GM12874 (cell line): ENCODE data around the gene NOSIP.

Experiments used
- TF ChIP-seq, protein P1 (sequence below): IDR thresholded peaks from 2 replicates; pipeline ENCODE4 v1.5.1; 2011; ENCODE audit warnings: low read depth, mild to moderate bottlenecking, control low read depth, low read length, moderate library complexity; ENCODE audit not compliant: insufficient read depth

NOSIP gene

DNA sequence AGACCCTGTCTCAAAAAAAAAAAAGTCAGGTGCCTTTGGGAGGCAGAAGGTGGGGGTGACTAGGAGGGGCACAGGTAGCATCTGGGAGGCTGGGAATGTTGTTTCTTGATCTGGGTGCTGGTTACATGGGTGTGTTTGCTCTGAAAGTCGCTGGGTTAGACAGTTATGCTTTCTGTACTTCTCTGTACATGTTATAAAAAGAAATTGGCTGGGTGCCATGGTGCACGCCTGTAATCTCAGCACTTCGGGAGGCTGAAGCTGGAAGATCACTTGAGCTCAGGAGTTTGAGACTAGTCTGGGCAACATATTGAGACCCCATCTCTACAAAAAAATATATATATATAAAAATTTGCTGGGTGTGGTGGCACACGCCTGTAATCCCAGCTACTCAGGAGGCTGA is 15.1 kb downstream of the NOSIP start:
- TF ChIP-seq, protein P1, sequence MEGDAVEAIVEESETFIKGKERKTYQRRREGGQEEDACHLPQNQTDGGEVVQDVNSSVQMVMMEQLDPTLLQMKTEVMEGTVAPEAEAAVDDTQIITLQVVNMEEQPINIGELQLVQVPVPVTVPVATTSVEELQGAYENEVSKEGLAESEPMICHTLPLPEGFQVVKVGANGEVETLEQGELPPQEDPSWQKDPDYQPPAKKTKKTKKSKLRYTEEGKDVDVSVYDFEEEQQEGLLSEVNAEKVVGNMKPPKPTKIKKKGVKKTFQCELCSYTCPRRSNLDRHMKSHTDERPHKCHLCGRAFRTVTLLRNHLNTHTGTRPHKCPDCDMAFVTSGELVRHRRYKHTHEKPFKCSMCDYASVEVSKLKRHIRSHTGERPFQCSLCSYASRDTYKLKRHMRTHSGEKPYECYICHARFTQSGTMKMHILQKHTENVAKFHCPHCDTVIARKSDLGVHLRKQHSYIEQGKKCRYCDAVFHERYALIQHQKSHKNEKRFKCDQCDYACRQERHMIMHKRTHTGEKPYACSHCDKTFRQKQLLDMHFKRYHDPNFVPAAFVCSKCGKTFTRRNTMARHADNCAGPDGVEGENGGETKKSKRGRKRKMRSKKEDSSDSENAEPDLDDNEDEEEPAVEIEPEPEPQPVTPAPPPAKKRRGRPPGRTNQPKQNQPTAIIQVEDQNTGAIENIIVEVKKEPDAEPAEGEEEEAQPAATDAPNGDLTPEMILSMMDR = no peak

DNA sequence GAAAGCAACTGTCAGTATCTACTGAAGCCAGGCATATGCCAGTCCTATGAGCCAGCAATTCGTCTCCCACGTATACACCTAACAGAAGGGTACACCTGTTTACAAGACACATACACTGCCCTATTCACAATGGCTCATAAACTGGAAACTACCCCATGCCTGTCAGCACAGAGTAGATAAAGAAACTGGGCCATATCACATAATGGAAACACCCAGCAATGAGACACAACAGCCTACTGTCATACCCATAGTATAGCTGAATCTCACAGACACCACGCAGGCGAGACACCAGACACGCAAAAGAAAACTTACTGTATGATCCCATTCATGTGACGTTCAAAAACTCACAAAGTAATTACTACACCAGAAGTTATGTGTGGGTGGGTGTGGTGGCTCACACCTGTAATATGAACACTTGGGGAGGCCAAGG is 15.7 kb downstream of the NOSIP start:
- TF ChIP-seq, protein P1 = no peak

DNA sequence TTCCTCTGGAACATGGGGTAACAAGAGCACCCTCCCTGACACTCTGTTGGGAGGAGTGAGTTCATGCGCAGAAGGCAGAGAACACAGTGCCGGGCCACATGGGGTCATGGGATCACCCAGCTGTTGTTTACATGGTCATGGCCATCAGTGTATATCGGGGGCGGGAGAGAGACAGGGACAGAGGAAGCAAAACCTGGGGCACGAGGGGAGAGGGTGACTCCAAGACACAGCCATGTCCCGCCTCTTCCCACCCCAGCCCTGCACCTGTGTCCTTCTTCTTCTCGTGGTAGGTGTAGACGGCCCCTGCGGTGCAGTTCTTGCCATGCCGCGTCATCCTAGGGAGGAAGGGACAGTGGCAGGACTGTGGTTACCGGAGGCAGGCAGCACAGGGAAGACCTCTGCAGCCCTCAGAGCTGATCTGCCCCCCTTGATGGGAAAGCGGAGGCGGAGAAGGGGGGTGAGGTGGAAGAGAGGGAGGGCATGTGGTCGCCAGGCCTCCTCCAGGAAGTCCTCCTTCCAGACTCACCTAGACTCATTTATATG is 19.9 kb downstream of the NOSIP start:
- TF ChIP-seq, protein P1 = no peak

DNA sequence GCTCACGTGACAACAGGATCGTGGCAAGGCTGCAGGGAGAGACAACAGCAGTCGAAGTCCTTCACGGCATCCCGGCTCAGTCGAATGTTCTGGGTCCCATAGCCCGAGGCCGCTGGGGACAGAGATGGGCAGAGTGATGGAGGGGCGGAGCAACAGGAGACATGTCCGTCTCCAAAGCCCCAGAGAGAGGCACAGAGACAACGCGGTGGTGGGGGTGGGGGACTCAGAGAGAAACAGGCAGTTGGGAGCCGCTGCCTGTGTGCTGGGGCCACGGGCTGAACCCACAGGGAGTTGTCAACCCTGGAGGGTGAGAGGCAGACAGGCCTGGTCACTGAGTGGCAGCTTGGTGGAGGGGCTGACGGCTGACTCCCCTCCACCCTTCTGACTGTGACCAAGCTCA is 20.4 kb downstream of the NOSIP start:
- TF ChIP-seq, protein P1 = no peak

DNA sequence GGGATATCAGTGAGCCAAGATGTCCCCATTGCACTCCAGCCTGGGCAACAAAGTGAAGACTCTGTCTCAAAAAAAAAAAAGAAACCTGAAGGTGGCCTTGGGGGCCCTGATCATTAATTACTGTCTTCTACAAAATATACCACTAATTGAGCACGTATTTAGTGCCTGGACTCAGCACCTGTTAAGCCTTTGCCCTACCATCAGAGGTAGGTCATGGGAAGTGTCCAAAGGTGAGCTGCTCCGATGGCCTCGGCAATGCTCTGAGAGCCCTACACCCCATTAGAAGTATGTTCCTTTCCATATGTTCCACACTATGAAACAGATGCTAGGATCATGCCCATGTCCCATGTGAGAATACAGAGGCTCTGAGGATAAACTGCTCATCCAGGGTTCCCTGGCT is 20.9 kb downstream of the NOSIP start:
- TF ChIP-seq, protein P1 = no peak

DNA sequence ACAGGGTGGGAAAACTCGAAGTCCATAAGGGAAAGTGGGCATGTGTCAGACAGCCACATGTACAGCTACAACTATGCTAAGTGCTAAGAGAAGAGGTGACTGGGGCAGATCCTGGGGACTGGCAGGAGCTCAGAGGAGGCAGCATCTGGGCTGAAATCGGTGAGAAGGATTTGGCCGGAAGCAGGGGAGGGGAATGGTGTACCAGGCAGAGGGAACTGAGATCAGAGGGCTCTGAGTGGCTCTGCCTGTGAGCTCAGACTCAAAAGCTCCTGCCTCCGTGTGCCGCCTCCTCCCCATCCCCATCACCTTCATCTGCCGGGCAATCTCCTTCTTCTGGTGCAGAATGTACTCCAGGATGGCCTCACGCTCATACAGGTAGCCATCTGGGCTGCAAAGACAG is 21.8 kb downstream of the NOSIP start:
- TF ChIP-seq, protein P1 = no peak

DNA sequence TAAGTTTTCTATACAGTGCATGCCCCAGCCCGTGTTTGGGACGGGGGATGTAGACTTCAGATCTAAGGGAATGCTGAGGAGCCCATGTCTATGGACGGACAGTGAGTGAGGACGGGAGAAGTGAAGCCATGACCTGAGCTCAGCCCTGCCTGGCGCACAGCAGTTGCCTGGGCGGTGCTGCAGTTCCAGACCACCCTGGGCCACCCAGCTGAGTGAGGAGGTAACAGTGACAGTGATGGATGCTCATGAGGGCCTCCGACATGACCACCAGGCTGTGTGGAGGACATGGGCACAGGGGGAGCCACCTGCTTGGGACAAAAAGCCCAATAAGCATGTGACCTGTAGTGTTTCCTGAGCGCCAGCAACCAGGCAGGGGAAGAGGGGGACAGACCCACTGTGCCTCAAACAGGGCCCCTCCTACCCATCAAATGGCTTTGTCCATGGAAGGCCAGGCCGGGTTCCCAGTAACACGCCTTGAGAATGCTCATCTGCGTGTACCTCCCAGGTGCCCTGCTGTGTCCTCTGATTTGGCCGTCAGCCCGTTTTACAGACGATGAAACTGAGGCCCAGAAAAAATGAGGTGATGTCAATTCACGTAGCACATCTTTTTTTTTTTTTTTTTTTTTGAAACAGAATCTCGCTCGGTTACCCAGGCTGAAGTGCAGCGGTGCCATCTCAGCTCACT is 22.6 kb downstream of the NOSIP start:
- TF ChIP-seq, protein P1 = no peak
